ENCODE data around the gene TLX2. TPM values are rescaled to one million over a fixed set of nuclear protein-coding genes. Genes with fewer than 3 reads are reported as not detected.

Gene TLX2
- total and polyA plus RNA-seq, 2 of the 13 experiments (the other 11 are each of a cell fraction or from before 2014, with no cell fraction given): 0.05 to 0.20 TPM

- TF ChIP-seq RNF219 (CRISPR knock-in tag; IDR thresholded peaks at IDR 0.05) (no peak), ZNF619 (CRISPR knock-in tag; IDR thresholded peaks at IDR 0.05) (no peak), ZC3H4 (CRISPR knock-in tag; IDR thresholded peaks at IDR 0.05; ENCODE audit: borderline replicate concordance) (peak; percentile 45; the same call in 1 of the 2 replicates), ZNF546 (CRISPR knock-in tag; conservative IDR thresholded peaks at IDR 0.05) (peak; percentile 93; the same call in 1 of the 2 replicates), MTA1 (CRISPR knock-in tag; IDR thresholded peaks at IDR 0.05; ENCODE audit: borderline replicate concordance) (no peak), ATF7 (IDR thresholded peaks at IDR 0.05) (no peak), ATF7 (CRISPR knock-in tag; IDR thresholded peaks at IDR 0.05) (peak; percentile 40; the same call in 1 of the 2 replicates), ZBTB42 (CRISPR knock-in tag; IDR thresholded peaks at IDR 0.05) (peak; percentile 86; the same call in 1 of the 2 replicates), ZNF274 (CRISPR knock-in tag; IDR thresholded peaks at IDR 0.05) (peak; percentile 32; the same call in 1 of the 2 replicates), BATF2 (CRISPR knock-in tag; IDR thresholded peaks at IDR 0.05) (no peak), SP1 (IDR thresholded peaks at IDR 0.05) (no peak), SP1 (CRISPR knock-in tag; IDR thresholded peaks at IDR 0.05) (0 out of 2 replicates have a peak, but pooled peaks have one; percentile 17), ZNF784 (CRISPR knock-in tag; IDR thresholded peaks at IDR 0.05; ENCODE audit: borderline replicate concordance) (peak; percentile 71; the same call in 1 of the 2 replicates), ZBTB26 (CRISPR knock-in tag; IDR thresholded peaks at IDR 0.05; ENCODE audit: borderline replicate concordance) (peak; percentile 52; the same call in 1 of the 2 replicates), RBM22 (optimal IDR thresholded peaks at IDR 0.05; ENCODE audit: low read length) (peak; percentile 84), ZNF276 (CRISPR knock-in tag; IDR thresholded peaks at IDR 0.05; ENCODE audit: low read depth) (no peak), MLLT10 (CRISPR knock-in tag; IDR thresholded peaks at IDR 0.05) (no peak), ZSCAN9 (CRISPR knock-in tag; IDR thresholded peaks at IDR 0.05; ENCODE audit: borderline replicate concordance) (peak; percentile 87), FOXO1 (CRISPR knock-in tag; IDR thresholded peaks at IDR 0.05) (peak; percentile 61; the same call in 1 of the 2 replicates), TBL1XR1 (IDR thresholded peaks at IDR 0.05; ENCODE audit: borderline replicate concordance, low read length, partially characterized antibody) (peak; percentile 74), NFIC (IDR thresholded peaks at IDR 0.05; ENCODE audit: low read length) (no peak)
These were observed 11.7 kb downstream of the TLX2 start, which contains the start of gene DQX1 (continued) for GRCh38 chr2:74525717-74526648.

Data from HepG2 (cell line).